GM19035 (cell line): ENCODE measurements around the gene BOD1.

ENCODE experiments used
- ATAC-seq: cut with Tn5 transposase; IDR thresholded peaks from one replicate; pipeline ENCODE4 v1.9.1; 2021; ENCODE audit not compliant: unreplicated experiment

BOD1 gene

GRCh38 chr5:173640156-173640804 lies 23.8 kb upstream of the BOD1 start:
- ATAC-seq: no peak

- no peak for ATAC-seq
These were observed 21.9 kb upstream of the BOD1 start for GRCh38 chr5:173638126-173639040.

- ATAC-seq: no peak
These were observed 20.9 kb upstream of the BOD1 start for GRCh38 chr5:173637340-173637739.

GRCh38 chr5:173634465-173634983 lies 18.1 kb upstream of the BOD1 start:
- no peak for ATAC-seq

- no peak for ATAC-seq
These were observed 16.9 kb upstream of the BOD1 start for GRCh38 chr5:173633304-173633703.

GRCh38 chr5:173631478-173631877 lies 15.0 kb upstream of the BOD1 start:
- ATAC-seq: no peak

- no peak for ATAC-seq
These were observed 14.4 kb upstream of the BOD1 start for GRCh38 chr5:173630724-173631365.

- ATAC-seq: no peak
These were observed 13.2 kb upstream of the BOD1 start for GRCh38 chr5:173629628-173630027.

- no peak for ATAC-seq
These were observed 12.1 kb upstream of the BOD1 start for GRCh38 chr5:173628501-173628900.

- no peak for ATAC-seq
These were observed 11.5 kb upstream of the BOD1 start for GRCh38 chr5:173627860-173628392.

- no peak for ATAC-seq
These were observed 10.8 kb upstream of the BOD1 start for GRCh38 chr5:173627271-173627670.

- no peak for ATAC-seq
These were observed 10.0 kb upstream of the BOD1 start for GRCh38 chr5:173626505-173626820.

GRCh38 chr5:173625673-173626504 lies 9.4 kb upstream of the BOD1 start:
- ATAC-seq: no peak

GRCh38 chr5:173625261-173625660 lies 8.8 kb upstream of the BOD1 start:
- ATAC-seq: no peak

GRCh38 chr5:173624282-173624681 lies 7.8 kb upstream of the BOD1 start:
- no peak for ATAC-seq

GRCh38 chr5:173623789-173624188 lies 7.3 kb upstream of the BOD1 start:
- ATAC-seq: no peak

- ATAC-seq: no peak
These were observed 6.9 kb upstream of the BOD1 start for GRCh38 chr5:173623296-173623771.

GRCh38 chr5:173622183-173623047 lies 6.0 kb upstream of the BOD1 start:
- no peak for ATAC-seq

- ATAC-seq: no peak
These were observed 4.3 kb upstream of the BOD1 start for GRCh38 chr5:173620784-173621183.
